Gastrocnemius medialis (tissue), 4 donors: ENCODE data around the gene SLC46A3. TPM values are rescaled to one million over a fixed set of nuclear protein-coding genes. Genes with fewer than 3 reads are reported as not detected.

ENCODE experiments used
- ATAC-seq, 2 donors: fragments of 150-250 bp; one replicate each; pipeline ENCODE4 v1.9.1; 2016
- DNase-seq, 2 donors: peaks; one replicate each; pipeline ENCODE4 v3.0.0-alpha.2; 2019
- H3K27ac ChIP-seq, 4 donors: fragments of 200-600 bp; sonication (generic); 1 replicate in 1 of 4; 2 replicates in 3 of 4; pipeline ENCODE4 v1.5.1; 2016 to 2018; ENCODE audit warnings: mild to moderate bottlenecking in 2 of 4, moderate library complexity in 1 of 4
- H3K27me3 ChIP-seq, 3 donors: fragments of 200-600 bp; sonication (generic) in 2 of 3; 1 replicate in 1 of 3; 2 replicates in 2 of 3; pipeline versions ENCODE4 v1.5.1 to v1.6.0; 2016 to 2019; ENCODE audit warnings: mild to moderate bottlenecking in 1 of 3, moderate library complexity in 1 of 3
- H3K36me3 ChIP-seq, 2 donors: fragments of 200-600 bp; sonication (generic) in 1 of 2; one replicate each; pipeline ENCODE4 v1.5.1; 2017 to 2018
- H3K4me1 ChIP-seq, 2 donors: fragments of 200-600 bp; sonication (generic) in 1 of 2; one replicate each; pipeline ENCODE4 v1.5.1; 2016 to 2017; ENCODE audit warnings: mild to moderate bottlenecking in 2 of 2
- H3K4me3 ChIP-seq, 4 donors: fragments of 200-600 bp; sonication (generic) in 3 of 4; 1 replicate in 1 of 4; 2 replicates in 3 of 4; pipeline ENCODE4 v1.5.1; 2016 to 2019; ENCODE audit warnings: mild to moderate bottlenecking in 2 of 4
- H3K9me3 ChIP-seq, 3 donors: fragments of 200-600 bp; sonication (generic) in 2 of 3; 1 replicate in 1 of 3; 2 replicates in 2 of 3; pipeline ENCODE4 v1.5.1; 2016 to 2019
- CTCF ChIP-seq, 5 experiments: fragments of 450-650 bp in 3 of 5; fragments of 200-600 bp in 2 of 5; sonication (generic) in 2 of 5; IDR thresholded peaks in 4 of 5; conservative IDR thresholded peaks in 1 of 5; 1 replicate in 4 of 5; 2 replicates in 1 of 5; pipeline ENCODE4 v1.5.1; 2016 to 2019; ENCODE audit warnings: antibody characterized with exemption in 5 of 5, mild to moderate bottlenecking in 3 of 5, moderate library complexity in 3 of 5
- POLR2A ChIP-seq, 2 donors: fragments of 450-650 bp; IDR thresholded peaks; one replicate each; pipeline ENCODE4 v1.6.1; 2017; ENCODE audit warnings: antibody characterized with exemption in 2 of 2, mild to moderate bottlenecking in 2 of 2, moderate library complexity in 2 of 2
- in situ Hi-C, 4 donors: fragments of 200-750 bp; cut with MboI; loops; one replicate each; pipeline versions ENCODE4 v1.15.0 to v1.8.0; 2017; ENCODE audit warnings: low sequenced_read_pairs in 4 of 4
- intact Hi-C: fragments of 100-400 bp; cut with DNase I; formaldehyde crosslinking; loops from one replicate; pipeline ENCODE4 v1.15.1; 2023; ENCODE audit warnings: low total_unique reads
- total RNA-seq, 4 donors: library from RNA; depleted of rRNA; stranded (reverse); fragments of >200 nt; gene quantifications; one replicate each; pipeline versions ENCODE4 v1.1.0 to v1.2.3, GENCODE V29; 2016

Gene SLC46A3
- total RNA-seq, 4 donors from 2014 or later = 6.9 to 18.0 (median 9.8) TPM

- in situ Hi-C loops (no loop called here), intact Hi-C loops (no loop called here)
- Histone ChIP-seq H3K27ac (no peak overlapping the region), H3K4me3 (no peak overlapping the region), H3K4me1 (no peaks in the 10 kb centered on the region), H3K36me3 (no peaks in the 10 kb centered on the region), H3K9me3 (no peaks in the 10 kb centered on the region), H3K27me3 (peaks cover 0 to 7% (median 3%) of the 10 kb centered on the region in 3 donors)
- DNase-seq (no peak), ATAC-seq (no peak)
- TF ChIP-seq CTCF (IDR thresholded peaks at IDR 0.05 in 4 of 5, conservative IDR thresholded peaks at IDR 0.05 in 1 of 5) = no peak
- no peak for TF ChIP-seq POLR2A (IDR thresholded peaks at IDR 0.05)
Observed at GRCh38 chr13:28728642-28729041, 9.9 kb upstream of the SLC46A3 start.

- Histone ChIP-seq H3K36me3 (no peaks in the 10 kb centered on the region), H3K9me3 (no peaks in the 10 kb centered on the region), H3K27ac (no peak overlapping the region), H3K4me3 (no peak overlapping the region), H3K4me1 (no peaks in the 10 kb centered on the region), H3K27me3 (no peaks in the 10 kb centered on the region)
- no peak for TF ChIP-seq POLR2A (IDR thresholded peaks at IDR 0.05)
- TF ChIP-seq CTCF (IDR thresholded peaks at IDR 0.05 in 4 of 5, conservative IDR thresholded peaks at IDR 0.05 in 1 of 5) = no peak
- in situ Hi-C loops = no loop called here
- intact Hi-C loops = no loop called here
- ATAC-seq (no peak), DNase-seq (no peak)
Observed at GRCh38 chr13:28725046-28725610, 6.4 kb upstream of the SLC46A3 start.

- in situ Hi-C loops = loop anchor here in 1 of 4 donors (25.0 kb wide), 1 partner anchor 587 kb away; the partner anchor contains the start of gene PAN3
- no peak overlapping the region for H3K4me3 ChIP-seq
- no peaks in the 10 kb centered on the region for H3K36me3 ChIP-seq
- H3K4me1 ChIP-seq = peaks cover 5 to 8% of the 10 kb centered on the region in 2 donors
- ATAC-seq (no peak), DNase-seq (no peak)
- intact Hi-C loops = no loop called here
- H3K9me3 ChIP-seq = no peaks in the 10 kb centered on the region
- no peaks in the 10 kb centered on the region for H3K27me3 ChIP-seq
- H3K27ac ChIP-seq = no peak overlapping the region
- TF ChIP-seq CTCF (IDR thresholded peaks at IDR 0.05 in 4 of 5, conservative IDR thresholded peaks at IDR 0.05 in 1 of 5) = no peak
- no peak for TF ChIP-seq POLR2A (IDR thresholded peaks at IDR 0.05)
Observed at GRCh38 chr13:28723806-28724205, 5.0 kb upstream of the SLC46A3 start.

- no peak for TF ChIP-seq CTCF (IDR thresholded peaks at IDR 0.05 in 4 of 5, conservative IDR thresholded peaks at IDR 0.05 in 1 of 5)
- no peak for TF ChIP-seq POLR2A (IDR thresholded peaks at IDR 0.05)
- H3K27ac ChIP-seq = peak overlapping the region; percentile 95 to 99 (median 96)
Observed at GRCh38 chr13:28719227-28720055, 671 bp upstream of the SLC46A3 start.

More at GRCh38 chr13:28719227-28720055, 671 bp upstream of the SLC46A3 start:
- intact Hi-C loops = loop anchor here (10.0 kb wide), 1 partner anchor 875 kb away; the partner anchor contains the start of gene SLC7A1
- DNase-seq (no peak), ATAC-seq (peak; percentile 7 to 20)
- Histone ChIP-seq H3K27me3 (no peaks in the 10 kb centered on the region), H3K4me3 (peak overlapping the region; percentile 68 to 88 (median 81)), H3K36me3 (no peaks in the 10 kb centered on the region), H3K9me3 (no peaks in the 10 kb centered on the region), H3K4me1 (peaks cover 25 to 29% of the 10 kb centered on the region in 2 donors)
- in situ Hi-C loops = loop anchor here in 2 of 4 donors (10.0 to 25.0 kb wide), 3 partner anchors 55 to 582 kb away; partner anchors contain the start of genes PAN3 (in 1 of the 2) and POMP (in 1 of the 2)
